Measurements from ENCODE around the gene ROPN1L.
"Not testable (repeated sequence)": the region's sequence is repeated elsewhere in the genome, so short reads cannot be mapped to it uniquely, and the experiment has no call there.

ROPN1L gene

GRCh38 chr5:10441083-10441991 lies at the start of gene ROPN1L:
TSS of gene ROPN1L (plus strand) at chr5:10441879. CDS start at chr5:10442168, 289 bp downstream.
- peak; percentile 77 for DNase-seq (ENCODE audit: low spot score)

GRCh38 chr5:10392567-10393328 lies 48.9 kb upstream of the ROPN1L start:
- DNase-seq (ENCODE audit: low spot score): not testable (repeated sequence)

- DNase-seq (ENCODE audit: low spot score): no peak
Observed at GRCh38 chr5:10393491-10393890, 48.2 kb upstream of the ROPN1L start.

GRCh38 chr5:10396552-10396951 lies 45.1 kb upstream of the ROPN1L start:
- no peak for DNase-seq (ENCODE audit: low spot score)

GRCh38 chr5:10399839-10400238 lies 41.8 kb upstream of the ROPN1L start:
- DNase-seq (ENCODE audit: low spot score): no peak

- DNase-seq (ENCODE audit: low spot score): no peak
Observed at GRCh38 chr5:10400411-10400810, 41.3 kb upstream of the ROPN1L start.

- no peak for DNase-seq (ENCODE audit: low spot score)
Observed at GRCh38 chr5:10400831-10401230, 40.8 kb upstream of the ROPN1L start.

- no peak for DNase-seq (ENCODE audit: low spot score)
Observed at GRCh38 chr5:10401498-10401897, 40.2 kb upstream of the ROPN1L start.

- DNase-seq (ENCODE audit: low spot score): no peak
Observed at GRCh38 chr5:10403829-10404228, 37.9 kb upstream of the ROPN1L start.

GRCh38 chr5:10406651-10407050 lies 35.0 kb upstream of the ROPN1L start:
- no peak for DNase-seq (ENCODE audit: low spot score)

GRCh38 chr5:10409504-10409903 lies 32.2 kb upstream of the ROPN1L start:
- DNase-seq (ENCODE audit: low spot score): no peak

- no peak for DNase-seq (ENCODE audit: low spot score)
Observed at GRCh38 chr5:10410662-10411061, 31.0 kb upstream of the ROPN1L start.

- no peak for DNase-seq (ENCODE audit: low spot score)
Observed at GRCh38 chr5:10411336-10411735, 30.3 kb upstream of the ROPN1L start.

- DNase-seq (ENCODE audit: low spot score): no peak
Observed at GRCh38 chr5:10416868-10417267, 24.8 kb upstream of the ROPN1L start.

- DNase-seq (ENCODE audit: low spot score): no peak
Observed at GRCh38 chr5:10418654-10419345, 22.9 kb upstream of the ROPN1L start.

- DNase-seq (ENCODE audit: low spot score): no peak
Observed at GRCh38 chr5:10420468-10420867, 21.2 kb upstream of the ROPN1L start.

- no peak for DNase-seq (ENCODE audit: low spot score)
Observed at GRCh38 chr5:10420932-10421331, 20.7 kb upstream of the ROPN1L start.

GRCh38 chr5:10421896-10422691 lies 19.6 kb upstream of the ROPN1L start:
- DNase-seq (ENCODE audit: low spot score): no peak

- DNase-seq (ENCODE audit: low spot score): no peak
Observed at GRCh38 chr5:10423022-10423421, 18.7 kb upstream of the ROPN1L start.

GRCh38 chr5:10424124-10424731 lies 17.5 kb upstream of the ROPN1L start:
- no peak for DNase-seq (ENCODE audit: low spot score)

- DNase-seq (ENCODE audit: low spot score): no peak
Observed at GRCh38 chr5:10427201-10427600, 14.5 kb upstream of the ROPN1L start.
